ENCODE measurements around the gene PDE6H. TPM values are rescaled to one million over a fixed set of nuclear protein-coding genes. Genes with fewer than 3 reads are reported as not detected.

The PDE6H gene
- total RNA-seq, 1 donor from 2014 or later, result not detected

GRCh38 chr12:15013634-15014179 is 40.9 kb downstream of the PDE6H start:
- Mint-ChIP-seq H3K27me3 (ENCODE audit: low read depth) (no peaks in the 10 kb centered on the region), H3K27ac (no peak overlapping the region), H3K9me3 (peaks cover 14% of the 10 kb centered on the region), H3K36me3 (peaks cover 6% of the 10 kb centered on the region), H3K4me1 (peaks cover 18% of the 10 kb centered on the region), H3K4me3 (no peak overlapping the region)
- no peak for TF ChIP-seq CTCF (IDR thresholded peaks at IDR 0.05; ENCODE audit: unreplicated experiment)
- no peak for DNase-seq (ENCODE audit: low spot score in 2 of 2, unreplicated experiment in 2 of 2)

DNA sequence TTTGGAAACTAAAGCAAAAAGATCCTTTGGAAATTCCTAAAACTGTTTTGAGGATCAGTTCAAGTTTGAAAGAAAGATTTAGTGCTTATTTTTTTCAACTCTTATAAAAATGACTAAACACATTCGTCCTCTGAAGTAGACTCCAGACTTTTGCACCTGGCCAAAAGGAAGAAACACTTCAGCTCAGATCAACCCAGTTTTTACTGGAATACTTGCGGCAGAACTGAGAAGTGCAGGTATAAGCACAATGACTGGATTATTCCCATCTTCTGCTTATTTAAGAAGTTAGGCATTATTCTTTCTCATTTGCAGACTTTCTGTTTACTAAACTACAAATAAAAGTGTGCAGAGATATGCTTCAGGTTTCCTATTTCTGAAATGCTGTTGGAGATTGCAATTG is 41.9 kb downstream of the PDE6H start:
- H3K9me3 Mint-ChIP-seq, result peaks cover 9% of the 10 kb centered on the region
- peaks cover 11% of the 10 kb centered on the region for H3K4me1 Mint-ChIP-seq

DNA sequence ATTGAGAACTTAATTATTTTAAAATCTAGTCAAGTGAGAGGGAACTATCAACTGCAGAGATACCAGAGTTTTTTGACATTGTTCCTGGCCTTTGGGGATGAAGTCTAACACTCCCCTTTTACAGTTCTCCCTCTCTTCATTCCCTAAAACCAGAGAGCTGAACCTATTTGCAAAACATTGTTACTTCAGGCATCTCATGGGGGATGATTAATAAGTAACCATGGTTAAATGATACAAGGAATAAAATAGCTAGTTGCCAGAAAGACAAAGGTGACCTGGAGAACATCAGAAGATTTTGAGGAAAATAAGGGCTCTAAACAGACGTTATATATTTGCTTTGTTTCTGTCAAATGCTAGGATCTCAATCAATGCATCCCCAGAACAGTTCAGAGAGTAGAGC is 42.3 kb downstream of the PDE6H start:
- TF ChIP-seq CTCF (IDR thresholded peaks at IDR 0.05; ENCODE audit: unreplicated experiment), result no peak
- no peak for DNase-seq (ENCODE audit: low spot score in 2 of 2, unreplicated experiment in 2 of 2)
- H3K27ac Mint-ChIP-seq, result peak overlapping the region; percentile 5
- H3K36me3 Mint-ChIP-seq, result no peaks in the 10 kb centered on the region
- H3K4me1 Mint-ChIP-seq, result peaks cover 11% of the 10 kb centered on the region
- no peaks in the 10 kb centered on the region for H3K27me3 Mint-ChIP-seq (ENCODE audit: low read depth)
- H3K9me3 Mint-ChIP-seq, result peaks cover 6% of the 10 kb centered on the region
- no peak overlapping the region for H3K4me3 Mint-ChIP-seq

More for the DNA sequence above, 41.9 kb downstream of the PDE6H start:
- Mint-ChIP-seq H3K36me3 (peaks cover 3% of the 10 kb centered on the region), H3K27me3 (ENCODE audit: low read depth) (no peaks in the 10 kb centered on the region), H3K4me3 (no peak overlapping the region), H3K27ac (peak overlapping the region; percentile 5)
- no peak for TF ChIP-seq CTCF (IDR thresholded peaks at IDR 0.05; ENCODE audit: unreplicated experiment)
- no peak for DNase-seq (ENCODE audit: low spot score in 2 of 2, unreplicated experiment in 2 of 2)

DNA sequence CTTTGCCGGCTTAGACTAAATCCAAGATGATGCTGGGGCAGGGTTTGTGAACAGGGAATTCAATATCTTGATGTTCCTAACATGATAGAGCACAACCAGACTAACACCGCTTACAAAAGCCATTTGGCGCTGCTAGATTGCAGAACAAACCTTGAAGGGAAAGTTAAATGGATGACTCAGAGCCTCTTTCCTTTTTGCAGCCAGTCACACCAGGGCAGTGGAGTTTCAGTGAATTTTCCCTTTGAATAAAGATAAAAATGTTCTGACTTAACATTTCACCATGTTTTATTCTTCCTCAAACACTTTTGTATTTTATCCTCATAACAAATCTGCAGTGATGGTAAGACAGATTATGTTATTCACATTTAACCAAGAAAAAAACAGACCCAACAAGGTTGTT is 47.3 kb downstream of the PDE6H start:
- Mint-ChIP-seq H3K27ac (no peak overlapping the region), H3K4me1 (peaks cover 4% of the 10 kb centered on the region), H3K9me3 (peaks cover 12% of the 10 kb centered on the region), H3K27me3 (ENCODE audit: low read depth) (no peaks in the 10 kb centered on the region), H3K4me3 (no peak overlapping the region), H3K36me3 (no peaks in the 10 kb centered on the region)
- no peak for TF ChIP-seq CTCF (IDR thresholded peaks at IDR 0.05; ENCODE audit: unreplicated experiment)
- DNase-seq (ENCODE audit: low spot score in 2 of 2, unreplicated experiment in 2 of 2), result no peak

Other genes with a start within 250 kb of the PDE6H start
- gene WBP11, start 169.6 kb upstream of the PDE6H start, total RNA-seq, result 72.8 to 81.5 TPM (median 77.0 TPM) in 3 replicates
- 1.3 to 1.7 TPM (median 1.4 TPM) in 3 replicates for gene C12orf60, start 169.4 kb upstream of the PDE6H start, total RNA-seq
- 1.4 to 1.5 TPM (median 1.5 TPM) in 3 replicates for gene SMCO3, start 158.9 kb upstream of the PDE6H start, total RNA-seq
- 2.3 to 2.4 TPM (median 2.4 TPM) in 3 replicates for gene ART4, start 129.5 kb upstream of the PDE6H start, total RNA-seq
- 202 to 221 TPM (median 202 TPM) in 3 replicates for gene MGP, start 87.2 kb upstream of the PDE6H start, total RNA-seq
- gene ERP27, start 34.5 kb upstream of the PDE6H start, total RNA-seq, result 55.2 to 60.4 TPM (median 58.1 TPM) in 3 replicates
- 26.2 to 30.1 TPM (median 28.5 TPM) in 3 replicates for gene ARHGDIB, start 11.4 kb upstream of the PDE6H start, total RNA-seq
- gene RERG, start 248.4 kb downstream of the PDE6H start, total RNA-seq, result 28.6 to 34.0 TPM (median 33.3 TPM) in 3 replicates